ENCODE results near the gene CD274.

Gene CD274

DNA sequence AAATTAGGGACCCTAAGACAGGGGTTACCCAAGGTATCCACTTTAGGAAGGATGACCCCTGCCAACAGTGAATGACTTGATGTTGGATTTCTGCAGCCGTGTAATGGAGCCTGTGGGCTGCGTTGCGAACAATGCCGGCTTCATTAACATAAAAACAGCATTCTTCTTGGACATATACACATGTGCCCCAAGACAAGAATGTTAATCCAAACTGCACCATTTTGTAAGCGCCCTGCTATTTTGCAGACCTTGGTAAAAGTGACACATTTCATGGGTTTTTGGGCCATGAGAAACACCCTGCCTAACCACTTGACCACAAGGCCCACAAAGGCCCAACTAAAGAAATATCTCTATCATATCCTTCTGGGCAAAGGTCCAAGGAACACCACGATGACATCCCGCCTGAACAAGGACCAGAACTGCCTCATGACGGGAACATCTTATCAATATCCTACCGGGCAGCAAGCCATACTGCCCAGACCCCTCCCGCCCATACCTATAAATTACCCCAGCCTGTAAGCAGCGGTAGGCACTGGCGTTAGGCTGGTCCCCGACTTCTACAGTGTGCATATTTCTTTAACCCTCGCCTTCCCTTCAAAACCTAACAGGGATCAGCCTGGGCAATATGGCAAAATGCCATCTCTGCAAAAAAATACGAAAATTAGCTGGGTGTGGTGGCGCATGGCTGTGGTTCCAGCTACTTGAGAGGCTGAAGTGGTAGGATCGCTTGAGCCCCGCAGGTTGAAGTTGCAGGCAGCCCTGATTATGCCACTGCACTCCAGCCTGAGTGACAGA lies 50.3 kb downstream of the CD274 start:
- no peak for DNase-seq

DNA sequence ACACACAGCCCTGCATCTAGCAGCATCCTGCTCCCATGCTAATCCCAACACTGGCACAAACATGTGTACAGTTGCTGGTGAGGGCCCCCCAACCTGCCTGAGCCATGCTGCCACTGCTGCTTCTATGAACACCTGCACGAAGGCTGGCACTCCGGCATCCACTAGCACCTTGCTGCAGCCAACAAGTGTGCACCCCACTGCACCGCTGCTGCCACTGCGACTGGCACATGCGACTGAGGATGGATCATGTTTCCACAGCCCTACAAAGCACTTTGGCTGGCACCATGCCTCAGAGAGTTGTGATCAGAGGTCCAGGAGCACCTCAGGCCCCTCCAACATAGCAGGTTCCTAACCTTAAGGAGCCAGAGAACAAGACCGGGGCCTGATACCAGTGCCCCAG lies 52.2 kb downstream of the CD274 start:
- no peak for DNase-seq

DNA sequence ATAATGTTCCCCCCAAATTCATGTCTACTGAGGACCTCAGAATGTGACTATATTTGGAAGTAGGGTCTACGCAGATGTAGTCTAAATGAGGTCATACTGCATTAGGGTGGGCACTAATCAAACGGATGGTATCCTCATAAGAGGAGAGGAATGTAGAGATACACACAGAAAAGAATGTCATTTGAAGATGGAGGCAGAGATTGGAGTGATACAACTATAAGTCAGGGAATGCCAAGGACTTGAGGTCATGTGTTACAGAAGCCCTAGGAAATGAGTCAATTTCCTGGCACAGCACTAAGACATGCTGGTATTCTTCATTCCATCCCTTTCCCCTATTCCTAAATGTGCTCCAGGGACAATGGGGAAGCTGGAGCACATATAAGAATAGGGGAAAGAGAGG lies 59.2 kb downstream of the CD274 start:
- no peak for DNase-seq

DNA sequence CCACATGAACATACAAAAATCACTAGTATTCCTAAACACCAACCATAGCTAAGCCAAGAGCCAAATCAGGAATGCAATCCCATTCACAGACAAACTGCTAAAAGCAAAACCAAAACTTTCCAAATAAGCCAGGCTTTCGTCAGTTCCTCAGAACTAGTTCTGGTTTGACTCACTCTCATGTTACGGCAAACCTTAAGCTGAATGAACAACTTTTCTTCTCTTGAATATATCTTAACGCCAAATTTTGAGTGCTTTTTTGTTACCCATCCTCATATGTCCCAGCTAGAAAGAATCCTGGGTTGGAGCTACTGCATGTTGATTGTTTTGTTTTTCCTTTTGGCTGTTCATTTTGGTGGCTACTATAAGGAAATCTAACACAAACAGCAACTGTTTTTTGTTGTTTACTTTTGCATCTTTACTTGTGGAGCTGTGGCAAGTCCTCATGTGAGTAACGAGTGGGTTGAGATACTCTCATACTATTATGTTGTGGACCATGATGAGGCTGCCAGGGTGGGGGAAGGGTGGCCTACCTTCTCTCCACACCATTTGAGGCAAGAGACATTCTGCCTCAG lies 60.1 kb downstream of the CD274 start, which contains the start of gene PDCD1LG2:
Gene PDCD1LG2, plus strand, starts transcription at position 172 of the 572 bp plus-strand sequence. CDS start 12,016 bp downstream, outside the sequence.
- peak; percentile 72 for DNase-seq

DNA sequence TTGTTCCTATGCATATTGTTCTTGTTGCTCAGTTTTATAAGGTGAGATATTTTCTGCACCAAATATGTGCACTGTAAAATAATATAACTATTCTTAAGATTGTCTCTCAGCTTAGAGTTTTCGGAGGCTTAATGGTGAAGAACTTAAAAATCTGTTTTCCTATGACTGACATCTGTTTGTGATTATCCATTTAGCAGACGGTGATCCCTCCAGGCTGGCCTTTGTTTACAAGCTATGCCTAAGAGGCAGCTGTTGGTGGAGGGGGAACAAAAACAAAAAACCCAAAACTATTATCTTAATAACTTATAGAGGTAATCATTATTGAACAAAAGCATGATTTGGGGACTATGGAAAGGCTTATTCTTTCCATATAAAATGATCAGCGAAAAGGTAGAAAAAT lies 60.6 kb downstream of the CD274 start:
- no peak for DNase-seq

DNA sequence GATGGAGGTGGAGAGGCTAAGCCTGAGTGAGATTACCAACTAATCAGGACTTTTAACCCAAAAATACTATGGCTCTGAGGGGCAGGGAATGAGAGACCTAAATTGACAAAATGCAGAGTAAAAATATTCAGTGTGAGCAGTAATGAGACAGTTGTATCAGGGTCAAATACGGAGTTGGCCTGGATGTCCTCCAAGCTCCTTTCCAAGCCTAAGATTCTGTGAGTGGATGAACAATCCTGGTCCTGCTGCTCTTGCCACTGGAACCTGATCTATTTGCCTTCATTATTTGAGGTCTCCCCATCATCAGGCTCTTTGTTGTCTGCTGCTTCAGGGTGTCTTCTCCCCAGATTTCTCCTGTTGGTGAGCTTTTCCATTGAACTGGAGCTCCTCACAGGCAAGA lies 61.1 kb downstream of the CD274 start:
- DNase-seq: no peak

DNA sequence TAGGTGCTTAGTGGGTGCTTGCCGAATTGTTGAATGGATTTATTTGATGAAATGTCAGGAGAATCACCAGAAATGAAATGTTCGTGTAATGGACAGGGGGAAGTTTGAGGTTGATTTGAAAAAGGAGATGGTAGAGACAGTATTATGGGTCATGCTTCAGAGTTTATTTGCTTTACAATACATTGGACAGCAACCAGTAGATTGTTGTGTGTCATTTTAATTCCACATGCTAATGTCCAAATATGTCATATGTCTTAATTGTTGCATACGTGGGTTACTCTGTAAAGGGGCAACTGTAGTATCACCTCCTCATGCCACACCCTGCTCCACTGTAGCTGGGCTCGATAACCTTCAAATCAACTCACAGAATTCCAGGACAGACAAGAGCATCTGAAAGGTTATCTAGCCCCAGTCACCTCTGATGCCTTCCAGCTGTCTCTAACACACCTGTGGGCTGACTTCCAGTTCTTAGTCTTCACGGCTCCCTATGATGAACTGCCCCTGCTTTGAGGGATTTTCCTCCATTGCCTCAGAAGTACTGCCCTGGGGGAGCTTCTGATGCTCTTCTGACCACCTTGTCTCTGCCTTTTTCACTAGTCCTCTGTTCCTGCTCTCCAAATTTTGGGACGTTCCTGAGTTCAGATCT lies 61.7 kb downstream of the CD274 start:
- DNase-seq: no peak

DNA sequence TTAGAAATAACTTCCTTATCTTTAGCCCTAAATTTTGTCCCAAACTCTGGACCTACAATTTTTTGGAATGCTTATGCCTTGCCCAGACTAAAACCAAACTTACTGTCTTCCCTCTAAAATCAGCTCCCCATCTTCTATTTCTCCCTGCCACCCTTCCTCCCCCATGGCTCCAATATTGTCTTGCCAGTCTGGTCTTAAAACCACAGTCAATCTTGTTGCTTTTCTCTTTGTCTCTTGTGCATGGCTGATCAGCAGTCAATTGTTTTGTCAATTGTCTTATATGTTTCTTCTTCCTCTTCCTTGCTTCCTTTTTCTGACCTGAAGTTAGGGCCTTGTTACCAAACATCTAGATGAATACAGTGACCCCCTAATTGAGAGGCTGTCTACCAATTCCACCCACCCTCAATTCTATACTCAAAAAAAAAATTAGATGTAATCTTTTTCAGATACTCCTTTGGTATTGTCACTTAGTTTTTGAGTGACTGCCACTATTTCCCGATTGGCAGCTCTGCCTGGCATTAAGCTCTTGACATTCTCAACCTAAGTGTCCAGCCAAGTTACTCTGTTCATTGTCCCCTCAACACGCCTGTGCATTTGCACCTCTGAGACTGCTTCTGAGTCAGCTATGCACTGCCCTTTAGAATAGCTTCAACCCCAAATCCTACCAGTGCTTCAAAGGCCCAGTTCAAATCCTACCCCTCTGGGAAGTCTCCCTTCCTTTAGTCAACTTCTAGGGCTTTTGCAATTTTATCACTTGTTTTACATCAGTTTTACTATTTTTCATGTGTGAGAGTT lies 62.5 kb downstream of the CD274 start:
- no peak for DNase-seq

DNA sequence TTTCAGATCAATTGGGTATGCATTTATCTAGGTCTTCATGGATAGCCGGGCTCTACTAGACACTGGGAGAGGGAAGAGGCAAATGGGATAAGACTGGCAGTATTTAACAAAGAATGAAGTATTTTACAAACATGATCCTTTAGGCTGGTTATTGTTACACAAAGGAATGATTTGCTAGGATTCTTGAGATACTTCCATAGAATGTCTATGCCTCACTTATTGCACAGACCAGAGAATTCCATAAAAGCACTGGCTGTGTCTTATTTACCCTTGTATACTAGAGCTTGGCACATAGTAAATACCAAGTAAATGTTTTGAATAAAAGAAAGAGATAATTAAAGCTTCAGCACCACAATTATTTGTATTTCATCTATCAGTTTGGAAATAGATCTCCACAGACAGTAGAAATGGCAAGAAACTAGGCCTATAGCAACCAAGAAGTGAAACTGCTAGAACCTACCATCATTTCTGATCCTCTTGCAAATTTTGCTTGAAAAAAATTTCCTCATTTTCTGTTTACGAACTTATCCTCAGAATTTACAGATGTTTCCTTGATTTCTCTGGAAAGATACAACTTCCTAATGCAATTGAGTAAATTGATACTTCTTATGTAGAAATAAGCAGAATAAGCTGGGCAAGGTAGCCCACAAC lies 63.7 kb downstream of the CD274 start:
- no peak for DNase-seq

DNA sequence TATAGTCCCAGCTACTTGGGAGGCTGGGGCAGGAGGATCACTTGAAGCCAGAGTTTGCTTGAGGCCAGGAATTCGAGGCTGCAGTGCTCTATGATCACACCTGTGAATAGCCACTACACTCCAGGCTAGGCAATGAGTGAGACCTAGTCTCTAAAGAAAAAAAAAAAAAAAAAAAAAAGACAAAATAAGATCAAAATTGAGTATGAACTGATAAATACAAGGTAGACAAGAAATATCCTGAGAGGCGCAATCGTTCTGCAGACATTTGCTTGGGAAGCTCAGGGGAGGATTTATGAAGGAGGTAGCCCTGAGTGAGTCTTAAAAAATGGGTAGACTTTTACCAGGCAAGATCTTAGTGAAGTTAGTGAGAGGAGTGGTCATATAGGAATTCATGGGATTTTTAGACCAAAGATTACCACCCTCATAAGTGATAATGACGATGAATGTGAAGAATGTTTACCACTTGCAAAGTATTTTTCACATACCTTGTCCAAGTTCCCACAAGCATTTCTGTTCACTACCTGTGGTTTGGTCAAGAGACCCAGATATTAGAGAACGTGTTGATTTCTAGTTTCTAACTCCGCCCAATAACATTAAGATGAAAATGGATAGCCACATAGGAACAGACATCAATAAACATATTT lies 64.4 kb downstream of the CD274 start:
- no peak for DNase-seq

DNA sequence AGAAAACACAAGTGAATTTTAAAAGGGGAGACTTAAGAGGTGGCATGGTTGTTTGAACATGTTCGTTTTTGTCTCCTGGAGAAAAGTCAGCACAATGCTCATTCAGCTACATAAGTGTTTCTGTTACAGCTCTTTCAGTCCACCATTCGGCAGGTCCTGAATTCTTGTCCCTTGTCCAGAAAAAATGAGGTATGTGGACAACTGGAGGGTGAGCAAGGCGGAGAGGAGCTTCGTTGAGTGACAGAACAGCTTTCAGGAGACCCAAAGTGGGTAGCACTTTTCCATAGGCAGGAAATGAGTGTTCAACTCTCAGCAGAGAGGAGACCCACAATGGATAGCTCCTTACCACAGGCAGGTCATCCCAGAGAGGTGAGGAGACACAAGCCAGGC lies 64.9 kb downstream of the CD274 start:
- DNase-seq: no peak

DNA sequence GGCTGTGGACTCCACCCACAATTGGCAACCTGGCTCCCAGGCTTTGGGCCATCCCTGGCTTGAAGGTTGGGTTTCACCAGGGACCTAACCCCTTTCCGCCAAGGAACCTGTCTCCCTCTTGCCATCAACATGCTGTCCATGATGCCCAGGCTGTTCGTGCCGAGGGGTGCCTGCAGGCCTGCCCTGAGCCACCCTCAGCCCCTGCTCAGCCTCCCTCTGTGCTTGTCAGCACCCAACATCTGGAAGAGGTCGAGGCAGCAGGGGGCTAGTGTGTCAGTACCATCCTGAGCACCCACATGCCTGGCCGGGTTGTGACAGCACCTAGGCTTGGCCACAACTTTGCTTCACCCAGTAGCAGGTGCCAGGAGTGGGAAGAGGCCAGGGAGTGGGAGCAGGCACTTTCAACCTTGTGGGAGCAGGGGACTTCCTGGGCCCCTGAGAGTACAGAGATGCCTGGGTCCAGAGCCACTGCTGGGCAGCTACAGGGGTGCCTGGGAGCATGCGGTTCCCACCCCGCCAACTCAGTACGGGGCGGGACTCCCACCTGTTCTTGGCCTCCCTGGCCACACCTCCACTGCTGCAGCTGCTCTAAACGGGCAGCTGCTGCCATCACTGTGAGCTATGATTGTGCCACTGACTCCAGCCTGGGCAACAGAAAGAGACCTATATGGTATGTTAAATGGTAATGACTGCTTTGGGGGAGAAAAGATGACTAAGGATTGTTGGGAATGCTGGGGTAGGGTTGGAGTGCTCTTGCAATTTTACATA lies 66.3 kb downstream of the CD274 start:
- no peak for DNase-seq

DNA sequence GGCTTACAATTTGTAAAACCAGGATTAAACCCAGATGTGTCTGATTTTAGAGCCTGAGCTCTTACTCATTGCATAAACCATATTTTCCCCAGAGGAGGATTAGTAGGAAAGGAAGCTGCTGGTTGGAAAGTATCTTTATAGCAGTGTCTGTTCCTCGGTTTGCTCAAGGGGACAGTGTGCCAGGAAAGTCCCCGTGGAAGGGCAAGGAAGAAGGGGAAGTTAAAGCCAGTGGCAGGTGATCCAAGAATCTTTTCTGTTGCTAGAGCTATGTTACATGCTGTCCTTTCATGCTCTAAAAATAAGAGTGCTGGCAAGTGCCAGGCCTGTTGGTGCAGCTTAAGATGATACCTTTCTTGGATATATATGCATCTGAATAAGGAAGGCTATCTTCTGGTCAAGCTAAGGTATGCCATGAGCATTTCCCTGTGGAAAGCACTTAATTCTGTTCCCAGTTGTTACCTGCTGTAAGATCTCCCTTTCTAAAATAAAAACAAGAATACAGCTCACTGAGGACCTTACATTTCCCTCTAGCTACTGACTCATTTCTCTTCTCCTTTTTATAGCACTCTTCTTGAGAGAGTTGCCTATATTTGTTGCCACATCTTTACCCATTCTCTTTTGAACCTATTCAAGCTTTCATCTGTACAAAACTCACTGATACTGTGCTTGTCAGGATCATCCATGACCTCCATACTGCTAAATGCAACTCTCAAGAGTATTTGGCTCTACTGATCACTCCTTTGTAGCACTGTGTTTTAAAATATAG lies 68.0 kb downstream of the CD274 start:
- DNase-seq: peak; percentile 40

DNA sequence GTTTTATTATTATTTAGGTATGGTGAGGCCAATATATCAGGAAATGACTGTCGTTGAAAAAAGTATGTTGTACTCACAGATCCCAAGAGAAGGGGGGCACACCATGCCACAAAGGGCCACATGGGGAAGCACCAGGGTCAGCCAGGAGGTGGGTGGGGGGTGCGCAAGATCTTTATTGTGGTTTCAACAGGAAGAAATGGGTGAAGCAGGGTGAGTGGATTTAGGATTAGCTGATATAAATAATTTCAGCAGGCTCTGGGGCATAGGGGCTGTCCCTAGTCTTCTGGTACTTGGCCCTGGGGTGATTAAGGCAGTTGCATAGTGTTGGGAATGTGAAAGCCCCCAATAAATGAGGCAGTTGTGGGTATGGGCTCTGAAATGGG lies 68.6 kb downstream of the CD274 start:
- DNase-seq: peak; percentile 41
